GM12864 (cell line): ENCODE measurements around the gene KIAA0319L.

Source experiments
- DNase-seq: peaks from one replicate; pipeline ENCODE4 v3.0.0-alpha.2; 2011; ENCODE audit warnings: low read depth
- H3K4me3 ChIP-seq: 2 replicates; pipeline ENCODE4 v1.5.1; 2011; ENCODE audit warnings: mild to moderate bottlenecking, low read depth, low read length, control low read depth
- CTCF ChIP-seq: IDR thresholded peaks from 2 replicates; pipeline ENCODE4 v1.5.1; 2011; ENCODE audit warnings: low read depth, mild to moderate bottlenecking, moderate library complexity, low read length, control low read depth, inconsistent platforms; ENCODE audit errors: missing control alignments

The KIAA0319L gene

GRCh38 chr1:35432231-35432630 lies 125.0 kb downstream of the KIAA0319L start:
- no peak for DNase-seq
- H3K4me3 ChIP-seq: no peak overlapping the region
- no peak for TF ChIP-seq CTCF

- DNase-seq: no peak
- no peak overlapping the region for H3K4me3 ChIP-seq
- TF ChIP-seq CTCF: no peak
These were observed 126.0 kb downstream of the KIAA0319L start for GRCh38 chr1:35431173-35431599.

GRCh38 chr1:35430762-35431161 lies 126.4 kb downstream of the KIAA0319L start:
- no peak for TF ChIP-seq CTCF
- no peak overlapping the region for H3K4me3 ChIP-seq
- DNase-seq: no peak

- TF ChIP-seq CTCF: no peak
- DNase-seq: no peak
These were observed 128.8 kb downstream of the KIAA0319L start for GRCh38 chr1:35428360-35428759.

GRCh38 chr1:35426097-35426586 lies 131.1 kb downstream of the KIAA0319L start:
- H3K4me3 ChIP-seq: no peak overlapping the region
- DNase-seq: no peak
- TF ChIP-seq CTCF: no peak

More at GRCh38 chr1:35428360-35428759, 128.8 kb downstream of the KIAA0319L start:
- no peak overlapping the region for H3K4me3 ChIP-seq

- DNase-seq: no peak
- TF ChIP-seq CTCF: no peak
- H3K4me3 ChIP-seq: no peak overlapping the region
These were observed 148.3 kb downstream of the KIAA0319L start for GRCh38 chr1:35408925-35409324.

- TF ChIP-seq CTCF: no peak
- H3K4me3 ChIP-seq: no peak overlapping the region
- DNase-seq: no peak
These were observed 149.5 kb downstream of the KIAA0319L start for GRCh38 chr1:35407743-35408142.
